Measurements from ENCODE around the gene LIMS2. TPM values are rescaled to one million over a fixed set of nuclear protein-coding genes. Genes with fewer than 3 reads are reported as not detected.

The LIMS2 gene
- polyA plus RNA-seq, 2 of the 4 experiments (the other 2 are of a cell fraction), result 1.2 to 6.1 TPM

DNA sequence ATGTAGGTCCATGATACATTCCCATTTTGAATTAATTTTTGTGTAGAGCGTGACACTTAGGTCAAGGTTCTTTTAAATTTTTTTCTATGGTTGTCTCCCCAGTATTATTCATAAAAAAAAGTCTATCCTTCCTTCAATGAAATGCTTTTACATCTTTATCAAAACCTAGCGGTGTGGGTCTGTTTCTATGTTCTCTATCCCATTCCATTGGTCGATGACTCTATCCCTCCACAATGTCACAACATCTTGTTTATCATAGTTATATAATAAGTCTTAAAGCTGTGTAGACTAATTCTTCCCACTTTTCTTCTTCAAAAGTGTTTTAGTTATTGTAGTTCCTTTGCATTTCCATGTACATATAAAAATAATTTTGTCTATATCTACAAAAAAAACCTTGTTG, 76.6 kb downstream of the LIMS2 start:
- FAIRE-seq (no peak), ATAC-seq (no peak), DNase-seq (ENCODE audit: low read depth in 1 of 2, low spot score in 1 of 2) (no peak)
- Histone ChIP-seq H3K4me1 (no peaks in the 10 kb centered on the region), H3K4me2 (no peak overlapping the region), H3K27ac (no peak overlapping the region), H3K4me3 (no peak overlapping the region), H3K9me3 (peaks cover 26% of the 10 kb centered on the region)
- CTCF ChIA-PET, result interaction anchor here (1.4 kb wide), 1 partner anchor 51 kb away, joined by 4 read pairs; no protein-coding TSS in a partner anchor
- TF ChIP-seq RAD21 (conservative IDR thresholded peaks at IDR 0.05 in 1 of 2, IDR thresholded peaks at IDR 0.05 in 1 of 2) (no peak), SMC3 (IDR thresholded peaks at IDR 0.05) (no peak), CHD2 (IDR thresholded peaks at IDR 0.05; ENCODE audit: low read length, partially characterized antibody) (no peak), KDM5A (IDR thresholded peaks at IDR 0.05) (no peak), HES2 (IDR thresholded peaks at IDR 0.05) (no peak), CEBPB (IDR thresholded peaks at IDR 0.05) (no peak), EHF (CRISPR knock-in tag; IDR thresholded peaks at IDR 0.05) (no peak), RNF2 (IDR thresholded peaks at IDR 0.05; ENCODE audit: borderline replicate concordance, low read depth) (no peak), ESRRA (IDR thresholded peaks at IDR 0.05; ENCODE audit: borderline replicate concordance, low read length) (no peak), MAFK (IDR thresholded peaks at IDR 0.05; ENCODE audit: partially characterized antibody) (no peak), JUN (IDR thresholded peaks at IDR 0.05) (no peak), POLR2A (IDR thresholded peaks at IDR 0.05; ENCODE audit: low read length) (no peak), TFCP2L1 (CRISPR knock-in tag; IDR thresholded peaks at IDR 0.05) (no peak), REST (IDR thresholded peaks at IDR 0.05) (no peak), RCOR1 (IDR thresholded peaks at IDR 0.05; ENCODE audit: low read depth, low read length) (no peak), BHLHE40 (IDR thresholded peaks at IDR 0.05; ENCODE audit: low read depth, low read length) (no peak), SREBF2 (IDR thresholded peaks at IDR 0.05) (no peak), POLR2AphosphoS2 (conservative IDR thresholded peaks at IDR 0.05; ENCODE audit: low read length) (no peak), FOSL2 (IDR thresholded peaks at IDR 0.05) (no peak), FOSL2 (CRISPR knock-in tag; IDR thresholded peaks at IDR 0.05) (no peak), NR3C1 (IDR thresholded peaks at IDR 0.05) (no peak)
- POLR2A ChIA-PET, result no interaction called here
- WGBS (ENCODE audit: missing lambda C conversion rate), result 69% methylated on average over 3 of the region's 3 CpGs

DNA sequence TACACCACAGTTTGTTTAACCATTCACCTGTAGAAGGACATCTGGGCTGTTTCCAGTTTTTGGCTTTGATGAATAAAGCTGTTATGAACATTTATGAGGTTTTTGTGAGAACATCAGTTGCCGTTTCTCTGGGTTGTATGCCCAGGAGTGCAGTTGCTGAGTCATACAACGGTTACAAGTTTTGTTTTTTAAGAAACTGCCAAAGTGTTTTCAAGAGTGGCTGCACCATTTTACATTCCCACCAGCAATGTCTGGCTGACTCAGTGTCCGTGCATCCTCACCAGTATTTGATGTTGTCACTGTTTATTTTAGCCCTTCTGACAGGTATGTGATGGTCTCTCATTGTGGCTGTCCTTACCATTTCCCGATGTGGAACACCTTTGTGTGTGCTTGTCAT, 77.3 kb downstream of the LIMS2 start:
- WGBS (ENCODE audit: missing lambda C conversion rate), result 47% methylated on average over 4 of the region's 4 CpGs
- Histone ChIP-seq H3K4me3 (no peak overlapping the region), H3K27ac (no peak overlapping the region), H3K4me2 (no peak overlapping the region), H3K9me3 (peaks cover 22% of the 10 kb centered on the region), H3K4me1 (no peaks in the 10 kb centered on the region)
- FAIRE-seq (no peak), ATAC-seq (no peak), DNase-seq (ENCODE audit: low read depth in 1 of 2, low spot score in 1 of 2) (no peak)
- ChIA-PET POLR2A (no interaction called here), CTCF (no interaction called here)
- TF ChIP-seq RARB (CRISPR knock-in tag; IDR thresholded peaks at IDR 0.05), result no peak
- no peak for TF ChIP-seq HDAC2 (IDR thresholded peaks at IDR 0.05)
- TF ChIP-seq NFE2L2 (conservative IDR thresholded peaks at IDR 0.05; ENCODE audit: low read length), result no peak
- no peak for TF ChIP-seq HMGXB4 (CRISPR knock-in tag; IDR thresholded peaks at IDR 0.05; ENCODE audit: borderline replicate concordance)
- TF ChIP-seq ZNF302 (CRISPR knock-in tag; IDR thresholded peaks at IDR 0.05), result no peak
- no peak for TF ChIP-seq JUN (IDR thresholded peaks at IDR 0.05)
- no peak for TF ChIP-seq KDM1A (IDR thresholded peaks at IDR 0.05; ENCODE audit: low read depth)
